ENCODE measurements around the gene NWD2.
A peak's percentile ranks its signal among the peaks of the same experiment; 100 is the strongest.

NWD2 gene

DNA sequence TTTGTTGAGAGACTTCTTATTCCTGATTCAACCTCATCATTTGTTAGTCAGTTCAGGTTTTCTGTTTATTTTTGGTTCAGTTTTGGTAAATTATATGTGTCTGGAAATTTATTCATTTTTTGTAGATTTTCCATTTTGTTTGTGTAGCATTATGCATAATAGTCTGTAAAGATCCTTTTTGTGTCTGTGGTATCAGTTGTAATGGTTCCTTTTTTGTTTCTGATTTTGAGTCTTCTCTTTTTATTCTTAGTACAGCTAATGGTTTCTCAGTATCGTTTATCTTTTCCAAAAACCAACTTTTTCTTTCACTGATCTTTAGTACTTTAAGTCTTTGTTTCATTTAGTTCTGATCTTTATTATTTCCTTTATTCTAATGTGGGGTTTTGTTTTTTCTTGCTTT is 61.4 kb downstream of the NWD2 start:
- DNase-seq: no peak

DNA sequence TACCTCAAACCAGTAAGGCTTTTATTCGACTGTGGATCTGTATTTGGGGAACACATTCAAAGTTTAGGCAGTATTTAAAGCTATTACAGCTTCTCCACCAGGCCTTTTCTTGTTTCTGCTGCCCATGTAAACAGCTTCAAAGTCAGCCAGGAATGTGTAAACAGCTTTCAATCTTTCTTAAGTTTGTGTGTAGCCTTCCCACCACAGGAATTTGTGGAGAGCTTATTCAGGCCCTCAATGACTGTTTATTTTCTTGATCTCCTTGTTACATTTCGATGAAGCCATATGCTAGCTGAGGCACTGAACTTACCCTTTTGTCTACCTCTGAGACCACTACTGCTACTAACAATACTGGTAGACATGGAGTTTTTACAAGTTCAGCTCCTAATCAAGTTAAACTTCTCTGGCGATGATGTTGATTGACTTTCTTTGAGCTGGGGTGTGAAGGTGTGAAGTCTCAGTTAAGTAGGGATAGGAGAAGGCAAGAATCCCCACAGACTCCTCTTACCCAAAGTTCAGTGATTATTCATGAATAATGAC is 72.6 kb downstream of the NWD2 start:
- no peak for DNase-seq

DNA sequence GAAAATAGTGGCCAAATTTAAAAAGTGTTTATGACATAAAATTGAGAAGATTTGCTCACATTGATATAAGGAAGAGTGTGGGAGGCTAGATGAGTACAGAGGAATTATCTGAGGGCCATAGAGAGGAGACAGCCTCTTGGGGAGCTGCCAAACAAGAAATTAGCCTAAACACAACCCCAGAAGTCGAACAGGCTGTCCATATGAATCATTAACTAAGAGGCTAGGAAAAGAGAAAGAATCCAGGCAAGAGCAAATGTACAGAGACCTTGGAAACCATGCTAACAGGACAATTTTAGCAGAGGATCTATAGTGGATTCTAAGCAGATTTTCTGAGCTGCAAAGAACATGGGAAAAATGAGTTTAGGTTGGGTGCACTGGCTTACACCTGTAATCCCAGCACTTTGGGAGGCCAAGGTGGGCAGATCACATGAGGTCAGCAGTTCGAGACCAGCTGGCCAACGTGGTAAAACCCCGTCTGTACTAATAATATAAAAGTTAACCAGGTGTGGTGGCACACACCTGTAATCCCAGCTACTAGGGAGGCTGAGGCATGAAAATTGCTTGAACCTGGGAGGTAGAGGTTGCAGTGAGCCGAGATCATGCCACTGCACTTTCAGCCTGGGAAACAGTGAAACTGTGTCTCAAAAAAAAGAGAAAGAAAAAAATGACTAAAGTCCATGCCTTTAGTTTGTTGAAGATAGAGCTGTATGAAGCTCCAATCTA is 76.1 kb downstream of the NWD2 start:
- DNase-seq: no peak

DNA sequence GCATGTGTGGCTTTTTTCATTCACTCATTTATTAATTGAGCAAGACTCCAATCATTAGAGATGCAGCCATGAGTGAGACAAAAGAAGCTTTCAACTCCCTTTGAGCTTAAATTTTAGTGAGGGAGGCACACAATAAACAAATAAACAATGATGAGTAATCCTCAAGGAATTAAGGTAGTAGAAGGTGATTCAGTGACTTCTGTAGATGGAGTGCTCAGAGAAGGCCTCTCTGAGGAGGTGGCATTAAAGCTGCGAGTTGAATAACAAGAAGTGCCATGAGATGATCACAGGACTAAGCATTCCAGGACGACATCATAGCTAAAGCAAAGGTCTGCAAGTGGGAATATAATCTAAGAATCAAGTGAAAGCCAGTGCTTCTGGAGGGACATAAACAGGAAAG is 77.6 kb downstream of the NWD2 start:
- no peak for DNase-seq

DNA sequence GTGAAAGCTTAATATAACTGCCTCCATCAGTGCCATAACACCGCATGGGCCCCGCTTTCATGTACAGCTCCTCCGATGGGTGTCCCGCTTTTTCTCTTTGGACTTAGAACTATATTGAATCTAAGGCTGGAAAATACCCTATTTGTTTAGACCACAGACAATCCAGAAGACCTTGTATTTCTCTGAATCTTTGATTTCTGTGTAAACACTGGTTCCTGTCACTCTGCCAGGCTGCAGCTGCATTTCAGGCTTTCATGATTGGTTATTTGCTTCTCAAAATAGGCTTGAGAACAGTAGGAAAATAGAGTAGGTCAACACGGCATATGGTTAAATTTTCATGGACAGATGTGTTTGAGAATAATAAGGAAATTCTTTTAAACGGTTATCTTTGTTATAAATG is 80.0 kb downstream of the NWD2 start:
- no peak for DNase-seq

DNA sequence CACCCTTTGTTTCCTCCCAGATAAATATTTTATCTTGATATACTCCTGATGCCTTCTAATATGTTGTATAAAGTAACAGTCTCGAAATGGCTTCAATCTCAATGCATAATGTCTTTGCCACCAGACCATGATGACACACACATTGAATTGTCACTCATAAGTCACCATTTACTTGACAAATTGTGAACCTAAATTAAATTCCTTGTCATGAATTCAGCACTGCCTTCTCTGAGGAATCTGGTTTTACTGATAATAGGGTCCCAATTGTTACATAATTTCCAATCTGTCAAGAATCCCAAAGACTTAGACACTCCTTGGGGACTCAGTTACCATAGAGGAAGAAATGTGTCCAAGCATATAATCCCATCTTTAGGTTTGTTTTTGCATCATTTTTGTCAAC is 82.3 kb downstream of the NWD2 start:
- no peak for DNase-seq

DNA sequence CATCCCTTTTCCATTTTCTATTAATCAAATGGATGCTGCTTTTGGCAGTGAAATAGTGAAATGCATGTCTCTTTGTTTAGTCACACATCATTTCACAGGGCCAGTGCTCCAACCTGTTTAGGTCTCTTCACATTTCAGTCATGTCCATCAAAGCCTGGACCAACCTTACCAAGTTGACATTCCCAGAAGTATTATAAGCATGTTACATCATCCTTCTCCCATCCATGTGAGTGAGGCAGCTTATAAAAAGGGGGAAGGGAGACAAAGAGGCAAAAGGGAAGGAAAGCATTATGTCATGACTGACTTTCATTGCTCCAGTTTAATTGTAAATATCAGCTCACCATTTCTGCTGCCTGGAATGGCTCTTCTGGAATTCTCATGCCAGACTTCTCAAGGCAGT is 94.4 kb downstream of the NWD2 start:
- no peak for DNase-seq

DNA sequence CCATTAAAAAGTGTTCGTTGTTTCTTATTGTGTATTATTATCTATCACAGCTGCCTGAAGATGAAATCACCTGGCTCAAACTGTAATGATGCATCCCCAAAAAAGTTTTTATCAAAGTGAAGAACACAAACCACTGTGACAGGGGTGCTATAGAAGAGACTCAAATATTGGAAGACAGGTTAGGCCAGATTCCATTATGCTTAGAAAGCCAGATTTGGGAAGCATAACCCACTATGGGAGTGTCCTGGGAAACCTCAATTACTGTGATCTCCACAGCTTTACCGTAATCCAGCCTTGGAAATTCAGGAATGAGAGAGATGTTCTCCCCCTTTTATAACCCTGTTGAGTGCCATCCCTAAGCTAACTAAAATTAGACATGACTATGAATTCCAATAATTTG is 114.2 kb downstream of the NWD2 start:
- no peak for DNase-seq

DNA sequence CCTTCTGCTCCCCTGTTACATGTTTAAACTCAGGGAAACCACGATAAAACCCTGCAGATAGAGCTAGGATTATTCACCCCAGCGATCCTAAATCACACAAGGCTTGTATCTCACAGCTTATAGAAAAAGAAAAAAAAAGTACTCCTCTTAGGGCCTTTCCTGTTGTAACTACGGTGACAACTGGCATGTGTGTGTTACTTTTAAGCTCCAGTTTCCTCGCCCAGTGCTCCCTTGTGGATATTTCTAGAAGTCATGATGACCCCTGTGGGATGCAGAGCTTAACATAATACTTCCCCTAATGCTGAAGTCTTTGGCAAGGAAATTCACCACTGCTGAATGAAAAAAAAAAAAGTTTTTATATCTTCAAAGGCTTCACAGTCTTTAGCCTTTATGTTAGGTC is 114.7 kb downstream of the NWD2 start:
- no peak for DNase-seq

DNA sequence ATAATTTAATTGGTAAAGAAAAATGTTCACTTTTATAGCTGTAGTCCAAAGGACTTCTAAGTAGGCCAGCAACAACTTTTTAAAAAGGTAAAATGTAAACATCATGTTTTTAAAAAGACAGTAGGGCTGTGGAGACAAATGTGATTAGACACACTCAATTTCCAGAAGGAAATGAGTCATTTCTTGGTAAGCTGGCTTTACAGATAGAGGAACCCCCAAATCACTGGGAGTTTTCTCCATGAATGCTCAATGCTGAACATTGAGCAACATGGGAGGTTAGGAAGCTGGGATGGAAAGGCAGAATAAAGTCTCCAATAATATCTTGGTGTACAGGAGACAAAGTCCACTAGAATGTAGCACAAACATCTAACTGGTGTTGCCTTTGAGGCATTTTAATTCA is 121.3 kb downstream of the NWD2 start:
- peak; percentile 46 to 56 for DNase-seq

DNA sequence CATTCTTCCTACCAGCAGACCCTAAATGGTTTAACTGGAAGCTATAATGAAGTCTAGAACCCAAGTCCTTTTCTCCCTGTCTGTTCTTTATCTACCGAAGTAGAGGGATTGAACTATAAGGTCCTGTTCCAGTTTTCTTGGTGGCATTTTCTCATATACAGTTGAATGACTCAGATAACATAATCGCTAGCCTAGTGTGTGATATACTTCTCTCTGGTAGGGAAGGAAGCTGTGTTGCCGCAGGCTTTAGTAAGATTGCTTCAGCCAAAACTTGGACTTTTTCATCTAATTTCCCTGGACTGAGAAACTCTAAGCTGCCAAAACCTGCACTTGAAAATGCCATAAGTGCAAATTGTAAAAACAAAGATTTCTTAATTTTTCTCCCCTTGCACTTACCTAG is 123.4 kb downstream of the NWD2 start:
- DNase-seq: peak; percentile 70 to 73

DNA sequence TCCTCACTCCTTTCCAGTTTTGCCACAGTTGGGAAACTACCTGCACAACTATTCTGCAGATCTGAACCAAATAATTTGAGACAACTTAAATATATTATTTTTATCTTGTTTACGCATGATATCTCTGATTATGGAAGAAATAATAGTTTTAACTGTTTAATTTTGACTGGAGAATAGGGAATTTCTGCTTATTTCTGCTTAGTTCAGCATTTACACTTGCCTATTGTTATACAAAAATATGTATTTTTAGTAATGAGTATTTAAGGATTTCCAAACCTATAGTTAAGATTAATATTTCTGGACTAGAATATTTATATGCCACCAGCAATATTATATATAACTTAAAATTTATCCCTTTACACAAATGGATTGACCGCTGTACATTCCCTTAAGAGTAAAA is 125.5 kb downstream of the NWD2 start:
- no peak for DNase-seq

DNA sequence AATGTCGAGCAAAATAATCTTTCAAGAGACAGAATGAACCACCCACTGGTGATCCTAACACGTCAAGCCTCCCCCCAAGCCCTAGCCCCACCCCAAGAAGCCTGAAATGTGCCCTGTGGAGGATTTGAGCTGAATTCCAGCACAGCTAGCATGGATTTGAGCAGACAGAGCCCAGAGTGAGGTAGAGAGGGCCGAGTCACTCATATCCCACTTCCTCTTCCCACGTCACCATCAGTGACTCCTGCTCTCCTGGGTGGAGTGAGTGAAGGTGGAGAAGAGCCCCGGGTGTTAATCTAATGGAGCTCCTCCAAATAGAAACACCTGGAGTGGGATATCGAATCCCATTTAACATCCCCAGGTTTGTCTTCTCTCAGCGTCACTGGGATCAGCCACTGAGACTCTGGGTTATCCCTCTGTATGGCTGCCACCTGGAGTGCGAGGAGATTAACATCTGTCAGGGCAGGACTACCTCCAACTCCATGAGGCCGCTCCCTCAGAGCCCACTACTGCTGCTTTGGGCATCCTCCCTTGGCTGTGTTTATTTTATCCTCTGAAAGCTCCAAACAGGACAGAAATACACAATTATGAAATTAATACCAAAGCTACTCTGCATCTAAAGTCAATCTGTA is 136.6 kb downstream of the NWD2 start:
- no peak for DNase-seq

DNA sequence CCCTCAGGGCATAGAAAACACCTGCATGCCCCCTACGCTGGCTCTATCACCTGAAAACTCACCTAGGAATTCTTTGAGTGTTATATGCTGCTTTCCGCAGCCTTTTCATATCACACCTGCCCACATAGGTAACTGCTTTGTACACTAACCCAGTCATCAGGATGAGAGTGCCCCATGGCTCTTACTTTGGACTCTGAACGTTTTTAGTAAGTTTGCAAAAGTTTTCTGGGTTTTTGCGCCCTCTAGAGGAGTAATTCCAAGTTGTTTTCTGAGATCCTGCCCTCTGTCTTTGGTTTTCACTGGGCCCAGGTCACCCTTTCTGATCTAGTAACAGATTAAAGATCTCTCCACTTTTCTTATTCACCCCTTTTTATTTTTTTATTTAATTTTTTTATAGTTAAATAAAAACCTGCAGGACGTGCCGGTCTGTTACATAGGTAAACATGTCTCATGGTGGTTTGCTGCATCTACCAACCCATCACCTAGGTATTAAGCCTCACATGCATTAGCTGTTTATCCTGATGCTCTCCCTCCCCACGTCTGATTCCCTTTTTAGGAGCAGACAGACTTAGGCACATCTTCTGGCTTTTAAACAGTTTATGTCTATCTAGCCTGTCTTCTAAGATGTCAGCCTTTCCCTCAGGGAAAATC is 139.2 kb downstream of the NWD2 start:
- peak; percentile 60 to 69 for DNase-seq

DNA sequence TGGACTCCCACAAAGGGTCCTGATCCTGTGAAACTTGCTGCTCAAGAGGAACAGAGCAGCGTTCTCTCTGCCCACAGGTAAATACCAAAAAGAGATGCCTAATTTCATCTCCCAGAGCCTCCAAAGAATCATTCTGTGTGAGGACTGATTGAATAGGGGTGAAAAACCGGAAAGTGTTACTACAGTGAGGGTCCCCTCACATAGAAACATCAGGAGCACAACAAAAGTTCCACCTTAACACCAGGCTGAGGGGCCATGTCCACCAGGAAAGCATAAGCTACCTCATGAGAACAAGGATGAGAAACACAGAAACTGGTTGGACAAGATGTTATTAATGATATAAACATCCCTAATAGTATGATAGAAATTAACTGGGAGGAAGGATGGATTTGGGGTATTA is 140.9 kb downstream of the NWD2 start:
- no peak for DNase-seq

DNA sequence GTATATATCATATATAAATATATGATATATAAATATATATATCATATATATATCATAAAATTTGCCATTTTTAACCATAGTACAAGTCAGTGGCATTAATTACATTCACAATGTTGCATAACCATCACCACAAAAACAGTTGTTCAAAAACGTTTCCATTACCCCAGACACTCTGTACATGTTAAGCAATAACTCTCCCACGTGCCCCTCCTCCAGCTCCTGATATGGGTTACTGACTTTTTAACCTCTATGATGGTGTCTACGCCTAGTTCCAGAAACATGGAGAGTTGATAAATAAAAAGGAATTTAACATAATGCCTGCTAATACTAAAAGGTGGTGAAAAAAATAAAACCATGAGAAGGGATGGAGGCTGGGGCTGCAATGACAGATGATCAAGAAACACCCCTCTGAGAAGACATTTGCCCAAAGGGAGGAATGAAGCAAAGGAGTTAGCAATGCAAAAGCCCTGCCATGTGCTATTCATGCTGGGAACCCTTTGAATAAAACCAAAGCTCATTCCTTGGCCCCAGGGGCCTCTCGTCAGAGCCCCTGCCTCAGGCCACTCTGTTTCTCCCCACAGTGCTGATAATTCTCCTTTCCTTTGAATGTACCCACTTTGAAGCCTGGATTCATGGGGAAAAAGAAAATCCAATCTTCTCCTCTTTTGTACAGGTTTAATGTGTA is 144.3 kb downstream of the NWD2 start:
- DNase-seq: peak; percentile 82 to 90

DNA sequence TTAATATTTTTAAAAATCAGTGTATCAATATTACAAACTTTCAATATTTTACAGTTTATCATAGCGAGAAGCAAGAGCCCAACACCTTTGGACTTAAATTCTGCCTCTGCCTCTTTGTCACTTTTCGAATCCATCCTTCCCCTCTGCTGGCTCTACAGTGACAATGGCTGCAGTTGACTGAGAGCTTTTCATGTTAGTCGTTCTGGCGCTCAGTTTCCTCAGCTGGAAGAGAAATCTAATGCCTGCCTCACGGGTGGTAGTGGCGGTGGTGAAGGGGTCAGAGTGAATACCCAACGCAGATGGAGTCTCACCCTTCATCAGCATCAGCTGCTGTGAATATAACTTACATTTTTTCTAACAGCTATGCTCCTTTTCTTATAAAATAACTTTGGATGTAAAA is 144.8 kb downstream of the NWD2 start:
- no peak for DNase-seq

DNA sequence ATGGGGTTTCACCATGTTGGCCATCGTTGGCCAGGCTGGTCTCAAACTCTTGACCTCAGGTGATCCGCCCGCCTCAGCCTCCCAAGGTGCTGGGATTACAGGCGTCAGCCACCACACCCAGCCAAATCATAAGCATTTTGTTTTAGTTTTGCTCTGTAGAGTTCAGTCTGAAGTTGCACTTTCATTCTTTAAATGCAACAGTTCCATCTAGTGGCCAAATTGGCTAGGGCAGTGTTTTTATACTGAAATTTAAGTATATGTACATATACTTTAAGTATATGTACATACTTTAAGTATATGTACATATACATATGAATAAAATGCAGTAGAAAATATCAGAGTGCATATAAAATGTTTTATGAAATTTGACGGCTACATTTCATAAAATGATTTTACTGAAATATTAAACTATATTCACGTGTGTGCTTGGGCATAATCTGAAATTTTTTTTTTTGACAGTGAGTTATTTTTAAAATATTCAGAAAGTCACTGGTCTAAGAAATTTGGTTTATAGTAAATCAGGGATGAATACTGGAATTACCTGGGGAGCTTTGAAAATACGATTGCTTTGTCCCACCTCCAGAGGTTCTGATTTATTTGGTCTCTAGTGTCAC is 145.5 kb downstream of the NWD2 start:
- DNase-seq: peak; percentile 81 to 93

DNA sequence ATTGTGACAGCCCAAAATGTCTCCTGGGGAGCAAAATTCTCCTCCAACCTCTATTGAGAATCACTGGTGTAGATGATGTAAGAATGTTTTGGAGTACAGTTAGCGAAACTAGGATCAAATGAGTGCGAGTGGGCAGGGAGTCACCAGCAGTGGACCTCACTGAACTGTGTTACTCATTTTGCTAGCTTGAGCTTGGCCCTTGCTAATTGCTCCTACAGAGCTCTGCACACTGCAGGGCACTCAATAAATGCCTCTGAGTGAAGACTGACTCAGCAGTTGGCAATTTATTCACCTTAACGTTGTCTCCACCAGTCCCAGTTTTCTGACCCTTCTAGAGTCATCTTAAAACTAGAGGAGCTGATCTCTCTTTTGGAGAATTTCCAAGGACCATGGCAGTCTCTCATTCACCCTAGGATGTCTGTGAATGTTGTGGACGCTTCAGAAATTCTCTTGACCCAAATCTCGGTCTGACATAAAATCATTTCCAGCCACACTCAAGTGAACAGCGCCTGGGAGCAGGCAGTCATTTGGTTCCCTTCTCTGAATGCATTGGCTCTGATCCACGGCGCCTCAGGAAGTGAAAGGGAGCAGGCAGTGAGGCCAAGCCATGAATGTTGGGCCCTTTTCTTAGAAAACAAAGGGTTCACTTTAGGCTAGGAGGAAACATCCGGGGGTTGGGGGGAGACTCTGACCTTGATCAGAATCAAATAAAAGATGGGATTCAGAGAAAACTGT is 148.1 kb downstream of the NWD2 start:
- peak; percentile 53 to 55 for DNase-seq

DNA sequence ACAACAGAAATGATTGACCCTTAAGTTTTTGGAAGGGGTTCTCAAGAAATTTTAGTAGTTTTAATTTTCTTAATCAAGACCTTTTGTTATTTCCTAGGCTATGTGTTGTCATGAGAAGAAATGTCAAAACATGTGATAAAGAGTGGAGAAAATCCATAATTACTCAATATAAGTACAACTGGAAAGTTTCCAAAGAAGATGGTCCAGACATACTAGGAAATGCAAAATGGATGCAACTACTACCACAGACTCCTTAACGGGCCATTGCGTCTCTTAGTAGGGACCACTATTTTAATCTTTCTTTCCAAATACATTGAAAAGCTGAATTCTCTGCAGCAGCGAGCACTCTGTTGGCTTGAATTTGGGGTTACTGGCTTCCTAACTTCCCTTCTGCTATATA is 148.8 kb downstream of the NWD2 start:
- DNase-seq: peak in 1 of 2 donors; percentile 39

DNA sequence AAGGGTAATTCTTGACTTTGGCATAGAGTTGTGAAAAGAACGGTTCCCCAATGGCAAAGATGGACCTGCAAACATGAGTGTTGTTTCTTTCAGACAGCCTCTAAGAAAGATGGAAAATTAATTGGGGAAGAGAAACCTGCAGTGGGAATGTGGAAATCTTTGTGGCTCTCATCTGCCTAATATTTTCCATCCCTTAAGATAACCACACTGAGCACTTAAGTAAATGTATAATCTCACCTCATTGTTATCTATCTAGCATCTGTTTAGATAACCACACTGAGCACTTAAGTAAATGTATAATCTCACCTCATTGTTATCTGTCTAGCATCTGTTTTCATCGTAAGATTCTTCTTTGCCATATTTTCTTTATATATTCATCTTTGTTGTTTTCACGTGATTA is 149.3 kb downstream of the NWD2 start:
- peak in 1 of 2 donors; percentile 24 for DNase-seq

DNA sequence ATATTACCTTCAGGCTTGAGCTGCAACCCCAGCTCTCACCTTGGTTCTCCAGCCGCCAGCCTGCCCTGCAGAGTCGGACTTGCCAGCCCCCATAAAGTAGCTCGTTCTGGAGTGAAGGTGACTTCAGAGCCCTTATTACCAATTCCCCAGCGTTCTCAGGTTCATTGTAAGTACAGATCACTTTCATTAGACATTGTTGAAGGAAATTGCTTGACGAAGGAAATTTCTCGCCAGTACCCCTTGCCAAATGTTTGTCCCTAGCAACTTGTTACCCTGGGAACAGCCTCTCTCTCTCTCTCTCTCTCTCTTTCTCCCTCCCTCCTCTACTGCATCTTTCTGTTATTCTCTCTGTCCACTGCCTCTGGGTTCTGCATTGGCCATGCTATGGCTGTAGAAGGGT is 153.0 kb downstream of the NWD2 start:
- no peak for DNase-seq

All from inflammatory macrophage (primary cell).